H9 (cell line): ENCODE data around the gene EHD4. TPM values are rescaled to one million over a fixed set of nuclear protein-coding genes. Genes with fewer than 3 reads are reported as not detected.

ENCODE experiments used
- DNase-seq: peaks from one replicate; pipeline ENCODE4 v3.0.0-alpha.2; 2017
- H2AFZ ChIP-seq: one replicate; pipeline ENCODE4 v1.6.1; 2013; ENCODE audit warnings: mild to moderate bottlenecking, low read length, control low read depth, moderate library complexity
- H2AK5ac ChIP-seq: 2 replicates; pipeline ENCODE4 v1.6.1; 2013; ENCODE audit warnings: low read length, control low read depth, mixed read lengths; ENCODE audit not compliant: insufficient read length
- H2BK120ac ChIP-seq: one replicate; pipeline ENCODE4 v1.6.1; 2013; ENCODE audit warnings: low read depth, mild to moderate bottlenecking, low read length, control low read depth, inconsistent platforms; ENCODE audit not compliant: poor library complexity, severe bottlenecking
- H2BK12ac ChIP-seq: 2 replicates; pipeline ENCODE4 v1.6.1; 2013; ENCODE audit warnings: low read length, control low read depth, mixed read lengths, low read depth; ENCODE audit not compliant: insufficient read length
- H2BK15ac ChIP-seq: 2 replicates; pipeline ENCODE4 v1.6.1; 2013; ENCODE audit warnings: low read depth, low read length, control low read depth
- H2BK20ac ChIP-seq: one replicate; pipeline ENCODE4 v1.6.1; 2013; ENCODE audit warnings: low read depth, mild to moderate bottlenecking, low read length, control low read depth, inconsistent platforms; ENCODE audit not compliant: poor library complexity, severe bottlenecking
- H2BK5ac ChIP-seq: 2 replicates; pipeline ENCODE4 v1.6.1; 2013; ENCODE audit warnings: low read length, control low read depth, mixed read lengths; ENCODE audit not compliant: insufficient read length
- H3K14ac ChIP-seq: 2 replicates; pipeline ENCODE4 v1.6.1; 2013; ENCODE audit warnings: low read length, control low read depth; ENCODE audit not compliant: insufficient read depth
- H3K18ac ChIP-seq: 2 replicates; pipeline ENCODE4 v1.6.1; 2013; ENCODE audit warnings: low read depth, mild to moderate bottlenecking, mixed read lengths, low read length, control low read depth; ENCODE audit not compliant: insufficient read length
- H3K23ac ChIP-seq: 2 replicates; pipeline ENCODE4 v1.6.1; 2013; ENCODE audit warnings: low read length, control low read depth, mixed read lengths, low read depth; ENCODE audit not compliant: insufficient read length
- H3K23me2 ChIP-seq: 2 replicates; pipeline ENCODE4 v1.6.1; 2013; ENCODE audit warnings: low read depth, mild to moderate bottlenecking, mixed read lengths, low read length, control low read depth; ENCODE audit not compliant: insufficient read length, poor library complexity, severe bottlenecking
- H3K27ac ChIP-seq: 2 replicates; pipeline ENCODE4 v1.5.1; 2013; ENCODE audit warnings: low read length, control low read depth, mixed read lengths, low read depth; ENCODE audit not compliant: insufficient read length
- H3K27me3 ChIP-seq: 2 replicates; pipeline ENCODE4 v1.6.1; 2013; ENCODE audit warnings: low read length, control low read depth, inconsistent platforms; ENCODE audit not compliant: insufficient read depth
- H3K4ac ChIP-seq: 2 replicates; pipeline ENCODE4 v1.6.1; 2013; ENCODE audit warnings: low read depth, mild to moderate bottlenecking, control low read depth, inconsistent platforms, low read length, moderate library complexity
- H3K4me1 ChIP-seq: 2 replicates; pipeline ENCODE4 v1.6.1; 2013; ENCODE audit warnings: low read length, control low read depth, inconsistent platforms; ENCODE audit not compliant: insufficient read depth
- H3K4me2 ChIP-seq: 2 replicates; pipeline ENCODE4 v1.6.1; 2013; ENCODE audit warnings: low read length, control low read depth, mixed read lengths; ENCODE audit not compliant: insufficient read length, insufficient read depth
- H3K56ac ChIP-seq: 2 replicates; pipeline ENCODE4 v1.6.1; 2013; ENCODE audit warnings: low read depth, mild to moderate bottlenecking, mixed read lengths, low read length, control low read depth; ENCODE audit not compliant: insufficient read length
- H3K79me1 ChIP-seq: 2 replicates; pipeline ENCODE4 v1.6.1; 2013; ENCODE audit warnings: low read depth, mild to moderate bottlenecking, moderate library complexity, low read length, control low read depth, inconsistent platforms; ENCODE audit not compliant: insufficient read depth, poor library complexity, severe bottlenecking
- H3K79me2 ChIP-seq: 2 replicates; pipeline ENCODE4 v1.6.1; 2013; ENCODE audit warnings: low read length, control low read depth, inconsistent platforms; ENCODE audit not compliant: insufficient read depth
- H3K9ac ChIP-seq: 2 replicates; pipeline ENCODE4 v1.6.1; 2013; ENCODE audit warnings: low read length, control low read depth, mixed read lengths; ENCODE audit not compliant: insufficient read length; ENCODE audit errors: extremely low read depth
- H3K9me3 ChIP-seq: one replicate; pipeline ENCODE4 v1.6.1; 2013; ENCODE audit warnings: low read depth, low read length, inconsistent platforms; ENCODE audit not compliant: control insufficient read depth
- H3T11ph ChIP-seq: one replicate; pipeline ENCODE4 v1.6.1; 2013; ENCODE audit warnings: mild to moderate bottlenecking, low read length, control low read depth, inconsistent platforms
- H4K20me1 ChIP-seq: one replicate; pipeline ENCODE4 v1.6.1; 2013; ENCODE audit not compliant: control insufficient read depth, insufficient read length, insufficient read depth
- H4K5ac ChIP-seq: 2 replicates; pipeline ENCODE4 v1.6.1; 2013; ENCODE audit warnings: low read depth, mild to moderate bottlenecking, mixed read lengths, low read length, control low read depth; ENCODE audit not compliant: insufficient read length
- H4K8ac ChIP-seq: replicated peaks from 2 replicates; pipeline ENCODE4 v1.6.1; 2013; ENCODE audit warnings: low read length, control low read depth, mixed read lengths, low read depth; ENCODE audit not compliant: insufficient read length
- H4K91ac ChIP-seq: 2 replicates; pipeline ENCODE4 v1.6.1; 2013; ENCODE audit warnings: low read depth, mild to moderate bottlenecking, moderate library complexity, mixed read lengths, low read length, control low read depth; ENCODE audit not compliant: insufficient read length
- H3K27ac Mint-ChIP-seq, 3 experiments: 2 replicates in 2 of 3; 3 replicates in 1 of 3; pipeline ENCODE4 v1.8.0; 2020 to 2021; ENCODE audit warnings: mixed read lengths in 3 of 3, mild to moderate bottlenecking in 1 of 3, moderate library complexity in 1 of 3
- H3K27me3 Mint-ChIP-seq: 2 replicates; pipeline ENCODE4 v1.8.0; 2021; ENCODE audit warnings: low read depth, mild to moderate bottlenecking, moderate library complexity, mixed read lengths
- H3K36me3 Mint-ChIP-seq, 3 experiments: 2 replicates in 2 of 3; 3 replicates in 1 of 3; pipeline ENCODE4 v1.8.0; 2020 to 2021; ENCODE audit warnings: low read depth in 3 of 3, mixed read lengths in 3 of 3; ENCODE audit not compliant: insufficient read depth in 1 of 3
- H3K4me1 Mint-ChIP-seq, 2 experiments: 2 replicates each; pipeline ENCODE4 v1.8.0; 2020; ENCODE audit warnings: mixed read lengths in 2 of 2
- H3K4me3 Mint-ChIP-seq, 2 experiments: 2 replicates in 1 of 2; 3 replicates in 1 of 2; pipeline ENCODE4 v1.8.0; 2020 to 2021; ENCODE audit warnings: mild to moderate bottlenecking in 2 of 2, mixed read lengths in 2 of 2, moderate library complexity in 1 of 2
- H3K9me3 Mint-ChIP-seq, 2 experiments: 2 replicates in 1 of 2; 3 replicates in 1 of 2; pipeline ENCODE4 v1.8.0; 2020; ENCODE audit warnings: mild to moderate bottlenecking in 2 of 2, mixed read lengths in 2 of 2, moderate library complexity in 1 of 2
- CTCF ChIP-seq: fragments of 200-600 bp; sonication (generic); conservative IDR thresholded peaks from 3 replicates; pipeline ENCODE4 v1.8.0; 2021; ENCODE audit warnings: antibody characterized with exemption, mild to moderate bottlenecking
- WGBS: extraction: QIAGEN DNeasy Blood & Tissue Kit; methylation state at CpG from one replicate; pipeline ENCODE4 v1.1.7; 2013; ENCODE audit warnings: missing lambda C conversion rate, low lambda C conversion rate, mixed read lengths; ENCODE audit not compliant: insufficient read length; ENCODE audit errors: extremely low coverage; 5-methylcytosine and 5-hydroxymethylcytosine counted together
- total RNA-seq: library from RNA; stranded (reverse); gene quantifications from 2 replicates; pipeline ENCODE4 v1.2.1, GENCODE V29; 2021

EHD4 gene
- total RNA-seq, 1 experiment from 2014 or later: 22.9 TPM

- no peak for TF ChIP-seq CTCF
- Histone ChIP-seq H3K79me2 (no peaks in the 10 kb centered on the region), H3K23me2 (peaks cover 3% of the 10 kb centered on the region), H3K4me1 (no peaks in the 10 kb centered on the region), H3K79me1 (no peaks in the 10 kb centered on the region), H3K23ac (no peak overlapping the region), H3K56ac (no peak overlapping the region), H3K4ac (no peak overlapping the region), H4K5ac (no peak overlapping the region), H2BK12ac (no peak overlapping the region), H3K9me3 (no peaks in the 10 kb centered on the region), H3K27ac (no peak overlapping the region), H4K8ac (no peak overlapping the region), H4K91ac (no peak overlapping the region), H3K4me2 (no peak overlapping the region), H2BK5ac (no peak overlapping the region), H3K18ac (no peak overlapping the region), H3K14ac (no peak overlapping the region), H2BK20ac (no peak overlapping the region), H3T11ph (no peak overlapping the region), H2AK5ac (no peak overlapping the region), H3K9ac (no peak overlapping the region), H2BK15ac (no peak overlapping the region), H4K20me1 (no peaks in the 10 kb centered on the region), H2AFZ (no peak overlapping the region), H3K27me3 (peaks cover 7% of the 10 kb centered on the region; the same call in 1 of the 2 replicates), H2BK120ac (no peak overlapping the region)
- H3K4me1 Mint-ChIP-seq: peaks cover 11 to 14% of the 10 kb centered on the region in 2 experiments
- H3K27me3 Mint-ChIP-seq: peaks cover 34% of the 10 kb centered on the region
- peaks cover 0 to 1% (median 0%) of the 10 kb centered on the region in 3 experiments; a peak in 2 of 7 replicates for H3K36me3 Mint-ChIP-seq
- no peak for DNase-seq
- no CpG with 5 or more reads among the region's 14 CpGs for WGBS
- H3K4me3 Mint-ChIP-seq: no peak overlapping the region
- no peak overlapping the region for H3K27ac Mint-ChIP-seq
- H3K9me3 Mint-ChIP-seq: no peaks in the 10 kb centered on the region
Measured at GRCh38 chr15:41885841-41886240, 86.5 kb downstream of the EHD4 start.
